ENCODE results near the gene ST7.
"Not testable (repeated sequence)": the region's sequence is repeated elsewhere in the genome, so short reads cannot be mapped to it uniquely, and the experiment has no call there.

ST7 gene

GRCh38 chr7:116953372-116953905, at the start of gene ST7:
ST7 (plus strand) TSS chr7:116953501; CDS start chr7:116953541, 40 bp downstream.
- DNase-seq (ENCODE audit: low read depth) = peak; percentile 41

- DNase-seq (ENCODE audit: low read depth) = no peak
Measured at GRCh38 chr7:116906391-116906790, 46.9 kb upstream of the ST7 start.

- DNase-seq (ENCODE audit: low read depth) = no peak
Measured at GRCh38 chr7:116910383-116910782, 42.9 kb upstream of the ST7 start.

- no peak for DNase-seq (ENCODE audit: low read depth)
Measured at GRCh38 chr7:116911801-116912200, 41.5 kb upstream of the ST7 start.

GRCh38 chr7:116912269-116912909, 40.9 kb upstream of the ST7 start:
- no peak for DNase-seq (ENCODE audit: low read depth)

GRCh38 chr7:116918704-116919103, 34.6 kb upstream of the ST7 start:
- no peak for DNase-seq (ENCODE audit: low read depth)

GRCh38 chr7:116920359-116920758, 32.9 kb upstream of the ST7 start:
- no peak for DNase-seq (ENCODE audit: low read depth)

- DNase-seq (ENCODE audit: low read depth) = no peak
Measured at GRCh38 chr7:116922545-116922944, 30.8 kb upstream of the ST7 start.

GRCh38 chr7:116924741-116925140, 28.6 kb upstream of the ST7 start:
- DNase-seq (ENCODE audit: low read depth) = no peak

- DNase-seq (ENCODE audit: low read depth) = no peak
Measured at GRCh38 chr7:116929021-116929420, 24.3 kb upstream of the ST7 start.

GRCh38 chr7:116929914-116930913, 23.1 kb upstream of the ST7 start:
- DNase-seq (ENCODE audit: low read depth) = peak; percentile 68

- no peak for DNase-seq (ENCODE audit: low read depth)
Measured at GRCh38 chr7:116932566-116932965, 20.7 kb upstream of the ST7 start.

- DNase-seq (ENCODE audit: low read depth) = no peak
Measured at GRCh38 chr7:116933465-116933864, 19.8 kb upstream of the ST7 start.

GRCh38 chr7:116934580-116934979, 18.7 kb upstream of the ST7 start:
- no peak for DNase-seq (ENCODE audit: low read depth)

GRCh38 chr7:116936844-116937243, 16.5 kb upstream of the ST7 start:
- not testable (repeated sequence) for DNase-seq (ENCODE audit: low read depth)

- DNase-seq (ENCODE audit: low read depth) = no peak
Measured at GRCh38 chr7:116938678-116939077, 14.6 kb upstream of the ST7 start.

- no peak for DNase-seq (ENCODE audit: low read depth)
Measured at GRCh38 chr7:116940689-116941370, 12.5 kb upstream of the ST7 start.

- no peak for DNase-seq (ENCODE audit: low read depth)
Measured at GRCh38 chr7:116942504-116942903, 10.8 kb upstream of the ST7 start.

GRCh38 chr7:116948934-116949333, 4.4 kb upstream of the ST7 start:
- no peak for DNase-seq (ENCODE audit: low read depth)

GRCh38 chr7:116949941-116950801, 3.1 kb upstream of the ST7 start:
- no peak for DNase-seq (ENCODE audit: low read depth)

GRCh38 chr7:116950889-116951351, 2.4 kb upstream of the ST7 start:
- DNase-seq (ENCODE audit: low read depth) = no peak

All from stimulated activated CD8-positive, alpha-beta memory T cell treated with anti-CD3 and anti-CD28 coated beads, Interleukin-12 subunit alpha, Interleukin-12 subunit beta, amount 100 ng/mL, for 1 hour (primary cell).